CD4-positive, CD25-positive, alpha-beta regulatory T cell (primary cell): ENCODE data around the gene NPLOC4. TPM values are rescaled to one million over a fixed set of nuclear protein-coding genes. Genes with fewer than 3 reads are reported as not detected.
"Not testable (repeated sequence)": the region's sequence is repeated elsewhere in the genome, so short reads cannot be mapped to it uniquely, and the experiment has no call there.

Experiments
- ATAC-seq, 2 donors: fragments of 150-1000 bp; cut with Tn5 transposase; one replicate each; pipeline ENCODE4 v1.10.0; 2021; ENCODE audit warnings: low read depth in 2 of 2, moderate number of reproducible peaks in 2 of 2, moderate library complexity in 1 of 2
- DNase-seq, 3 donors: peaks; one replicate each; pipeline versions ENCODE4 v3.0.0 to v3.0.0-alpha.2; 2012 to 2022; ENCODE audit warnings: mixed read lengths in 1 of 3
- H3K27ac ChIP-seq: one replicate; pipeline ENCODE4 v1.7.0; 2013; ENCODE audit warnings: mild to moderate bottlenecking, low read length; ENCODE audit not compliant: insufficient read depth, poor library complexity, severe bottlenecking
- H3K27me3 ChIP-seq: one replicate; pipeline ENCODE4 v1.7.0; 2013; ENCODE audit warnings: low read length; ENCODE audit not compliant: control insufficient read depth, insufficient read depth
- H3K36me3 ChIP-seq: one replicate; pipeline ENCODE4 v1.7.0; 2013; ENCODE audit warnings: mild to moderate bottlenecking, low read length, moderate library complexity; ENCODE audit not compliant: control insufficient read depth, insufficient read depth
- H3K4me1 ChIP-seq: 2 replicates; pipeline ENCODE4 v1.7.0; 2013; ENCODE audit warnings: mild to moderate bottlenecking, low read length; ENCODE audit not compliant: insufficient read depth, control insufficient read depth, poor library complexity, severe bottlenecking
- H3K4me3 ChIP-seq: one replicate; pipeline ENCODE4 v1.7.0; 2013; ENCODE audit warnings: low read depth, mild to moderate bottlenecking, low read length, moderate library complexity
- H3K9me3 ChIP-seq, 2 experiments: 1 replicate in 1 of 2; 2 replicates in 1 of 2; pipeline ENCODE4 v1.7.0; 2013; ENCODE audit warnings: low read length in 2 of 2, mild to moderate bottlenecking in 1 of 2, moderate library complexity in 1 of 2; ENCODE audit not compliant: control insufficient read depth in 2 of 2
- H3K27ac Mint-ChIP-seq, 3 donors: one replicate each; pipeline ENCODE4 v1.8.0; 2020 to 2022; ENCODE audit warnings: mild to moderate bottlenecking in 3 of 3, mixed read lengths in 3 of 3, moderate library complexity in 2 of 3
- H3K27me3 Mint-ChIP-seq: one replicate; pipeline ENCODE4 v1.8.0; 2022; ENCODE audit warnings: mild to moderate bottlenecking, mixed read lengths
- H3K36me3 Mint-ChIP-seq: one replicate; pipeline ENCODE4 v1.8.0; 2020; ENCODE audit warnings: mixed read lengths
- H3K4me1 Mint-ChIP-seq, 4 donors: one replicate each; pipeline ENCODE4 v1.8.0; 2020 to 2022; ENCODE audit warnings: mixed read lengths in 4 of 4, mild to moderate bottlenecking in 1 of 4
- H3K4me3 Mint-ChIP-seq, 4 donors: one replicate each; pipeline ENCODE4 v1.8.0; 2020 to 2022; ENCODE audit warnings: mild to moderate bottlenecking in 4 of 4, mixed read lengths in 4 of 4, moderate library complexity in 3 of 4
- H3K9me3 Mint-ChIP-seq, 7 donors: one replicate each; pipeline ENCODE4 v1.8.0; 2020 to 2022; ENCODE audit warnings: mixed read lengths in 7 of 7, mild to moderate bottlenecking in 3 of 7, moderate library complexity in 2 of 7
- polyA plus RNA-seq, 4 donors: library from polyadenylated mRNA; unstranded; fragments of 300-500 nt; fragmentation: Illumina TruSeq; gene quantifications; one replicate each; pipeline ENCODE4 v1.2.3, GENCODE V29; 2021
- total RNA-seq: library from RNA; stranded (reverse); gene quantifications from one replicate; pipeline ENCODE4 v1.2.3, GENCODE V29; 2022

The NPLOC4 gene
- total and polyA plus RNA-seq, 5 donors from 2014 or later = 48.6 to 103 (median 51.9) TPM

DNA sequence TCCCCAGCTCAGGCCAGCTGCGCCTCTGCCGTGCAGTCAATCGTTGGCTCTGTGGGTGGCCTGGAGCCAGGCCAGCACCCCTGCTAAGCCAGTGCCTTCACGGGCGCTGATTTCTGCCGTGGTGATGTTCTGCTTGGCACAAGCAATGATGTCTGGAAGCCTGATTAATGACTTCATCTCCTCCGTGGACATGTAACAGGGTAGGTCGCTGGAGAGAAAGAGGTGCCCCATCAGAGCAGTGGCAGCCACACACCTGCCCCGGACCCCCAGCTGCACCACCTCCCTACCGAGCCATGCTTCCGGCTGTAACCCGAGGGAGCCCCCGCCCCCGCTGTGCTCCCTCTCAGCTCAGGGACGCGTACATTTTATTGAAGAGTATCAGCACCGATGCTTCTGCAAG, 44.8 kb upstream of the NPLOC4 start:
- Histone ChIP-seq H3K27me3 (no peaks in the 10 kb centered on the region), H3K9me3 (no peaks in the 10 kb centered on the region), H3K4me1 (peaks cover 25% of the 10 kb centered on the region), H3K4me3 (no peak overlapping the region), H3K36me3 (peaks cover 6% of the 10 kb centered on the region), H3K27ac (no peak overlapping the region)
- Mint-ChIP-seq H3K36me3 (peaks cover 8% of the 10 kb centered on the region), H3K9me3 (no peaks in the 10 kb centered on the region), H3K4me1 (peaks cover 5 to 44% (median 11%) of the 10 kb centered on the region in 4 donors), H3K27ac (no peak overlapping the region), H3K27me3 (no peaks in the 10 kb centered on the region), H3K4me3 (peak overlapping the region in 3 of 4 donors; percentile 8 to 99 (median 38))
- DNase-seq (no peak), ATAC-seq (no peak)

GRCh38 chr17:81680150-81680549, 43.2 kb upstream of the NPLOC4 start:
- Mint-ChIP-seq H3K9me3 (no peaks in the 10 kb centered on the region), H3K36me3 (peaks cover 3% of the 10 kb centered on the region), H3K4me1 (peaks cover 10 to 42% (median 11%) of the 10 kb centered on the region in 4 donors), H3K27me3 (no peaks in the 10 kb centered on the region), H3K27ac (no peak overlapping the region), H3K4me3 (peak overlapping the region in 2 of 4 donors; percentile 38 to 83)
- no peak for DNase-seq
- H3K27me3 ChIP-seq = no peaks in the 10 kb centered on the region
- peaks cover 18% of the 10 kb centered on the region for H3K4me1 ChIP-seq
- no peak overlapping the region for H3K4me3 ChIP-seq
- no peaks in the 10 kb centered on the region for H3K36me3 ChIP-seq
- no peak overlapping the region for H3K27ac ChIP-seq
- no peak for ATAC-seq
- no peaks in the 10 kb centered on the region for H3K9me3 ChIP-seq

DNA sequence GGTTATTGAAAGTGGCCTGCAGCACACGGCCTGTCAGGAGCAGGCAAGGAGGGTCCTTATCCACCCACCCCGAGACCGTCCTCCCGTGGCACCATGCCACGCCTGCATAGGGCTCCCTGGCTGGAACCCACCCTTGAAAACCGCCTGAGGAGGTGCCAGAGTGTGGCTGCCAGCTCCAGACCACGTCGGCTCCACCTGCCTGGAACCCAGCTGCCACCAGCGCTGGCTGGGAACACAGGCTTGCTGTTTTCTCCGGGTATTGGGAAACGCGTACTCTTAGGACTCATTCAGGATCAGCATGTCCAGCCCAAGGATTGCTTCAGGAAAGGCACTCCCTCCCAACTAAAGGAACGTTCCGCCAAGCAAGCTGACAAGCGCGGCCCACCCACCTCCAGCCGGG, 40.0 kb upstream of the NPLOC4 start:
- H3K4me1 ChIP-seq = no peaks in the 10 kb centered on the region
- Mint-ChIP-seq H3K27me3 (no peaks in the 10 kb centered on the region), H3K9me3 (no peaks in the 10 kb centered on the region), H3K27ac (no peak overlapping the region), H3K4me1 (peaks cover 0 to 19% (median 4%) of the 10 kb centered on the region in 4 donors), H3K36me3 (no peaks in the 10 kb centered on the region), H3K4me3 (no peak overlapping the region)
- ATAC-seq = no peak
- H3K27me3 ChIP-seq = no peaks in the 10 kb centered on the region
- DNase-seq = no peak
- H3K4me3 ChIP-seq = no peak overlapping the region
- no peak overlapping the region for H3K27ac ChIP-seq
- H3K9me3 ChIP-seq = no peaks in the 10 kb centered on the region
- peaks cover 17% of the 10 kb centered on the region for H3K36me3 ChIP-seq

- not testable (repeated sequence) for H3K27ac Mint-ChIP-seq, H3K36me3 Mint-ChIP-seq
- peak overlapping the region in 1 of 4 donors; percentile 12 for H3K4me3 Mint-ChIP-seq
Observed at GRCh38 chr17:81675515-81676221, 38.8 kb upstream of the NPLOC4 start.

DNA sequence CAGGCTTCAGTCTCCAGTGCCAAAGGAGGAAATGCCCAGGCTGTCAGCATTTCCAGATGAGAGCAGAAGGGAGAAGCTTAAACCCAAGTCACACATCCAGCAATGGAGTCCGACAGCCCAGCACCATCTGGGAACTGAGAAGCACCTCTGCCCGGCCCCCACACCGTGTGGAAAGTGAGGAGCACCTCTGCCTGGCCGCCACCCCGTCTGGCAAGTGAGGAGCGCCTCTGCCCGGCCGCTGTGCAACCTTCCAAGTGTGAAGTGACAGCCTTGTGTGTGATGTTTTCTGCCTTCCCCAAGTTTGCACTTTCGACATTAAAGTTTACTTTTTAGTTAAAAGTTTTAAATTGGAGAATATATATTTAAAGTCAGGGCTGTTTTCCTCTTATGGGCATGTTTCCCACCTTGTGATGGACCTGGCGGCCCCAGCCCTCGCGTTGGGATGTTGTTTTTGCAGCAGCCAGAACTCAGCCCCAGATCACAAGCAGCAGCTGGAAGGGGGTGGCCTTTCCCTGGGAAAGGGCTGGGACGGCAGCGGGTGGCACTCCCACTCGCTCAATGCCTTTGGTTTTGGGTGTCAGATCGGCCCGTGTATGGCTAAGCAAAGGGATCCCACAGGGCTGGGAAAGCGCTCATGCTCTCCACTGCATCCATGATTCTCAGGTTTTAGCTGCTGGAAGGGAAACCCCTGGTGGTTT, 36.8 kb upstream of the NPLOC4 start:
- no peaks in the 10 kb centered on the region for H3K9me3 Mint-ChIP-seq
- no peaks in the 10 kb centered on the region for H3K36me3 Mint-ChIP-seq
- ATAC-seq (no peak), DNase-seq (no peak)
- H3K9me3 ChIP-seq = no peaks in the 10 kb centered on the region
- H3K27me3 Mint-ChIP-seq = no peaks in the 10 kb centered on the region
- H3K27ac Mint-ChIP-seq = peak overlapping the region in 1 of 3 donors; percentile 63
- no peak overlapping the region for H3K27ac ChIP-seq
- no peaks in the 10 kb centered on the region for H3K4me1 ChIP-seq
- no peak overlapping the region for H3K4me3 ChIP-seq
- H3K36me3 ChIP-seq = peaks cover 43% of the 10 kb centered on the region
- no peaks in the 10 kb centered on the region for H3K27me3 ChIP-seq
- H3K4me1 Mint-ChIP-seq = peaks cover 0 to 15% (median 4%) of the 10 kb centered on the region in 4 donors
- H3K4me3 Mint-ChIP-seq = peak overlapping the region in 1 of 4 donors; percentile 21

More at GRCh38 chr17:81675515-81676221, 38.8 kb upstream of the NPLOC4 start:
- peaks cover 0 to 11% (median 4%) of the 10 kb centered on the region in 4 donors for H3K4me1 Mint-ChIP-seq
- peak in 1 of 3 donors; percentile 26 for DNase-seq
- H3K9me3 Mint-ChIP-seq, H3K4me3 ChIP-seq, H3K27me3 ChIP-seq, ATAC-seq, H3K4me1 ChIP-seq, H3K27ac ChIP-seq, H3K27me3 Mint-ChIP-seq, H3K9me3 ChIP-seq: not testable (repeated sequence)
- H3K36me3 ChIP-seq = peaks cover 27% of the 10 kb centered on the region

GRCh38 chr17:81672954-81673353, 36.0 kb upstream of the NPLOC4 start:
- ATAC-seq (no peak), DNase-seq (no peak)
- H3K4me3 ChIP-seq = no peak overlapping the region
- H3K27ac ChIP-seq = no peak overlapping the region
- H3K9me3 Mint-ChIP-seq = no peaks in the 10 kb centered on the region
- H3K9me3 ChIP-seq = no peaks in the 10 kb centered on the region
- peaks cover 43% of the 10 kb centered on the region for H3K36me3 ChIP-seq
- H3K4me1 Mint-ChIP-seq = peaks cover 6 to 21% (median 8%) of the 10 kb centered on the region in 4 donors
- no peaks in the 10 kb centered on the region for H3K27me3 ChIP-seq
- H3K27ac Mint-ChIP-seq = no peak overlapping the region
- no peak overlapping the region for H3K4me3 Mint-ChIP-seq
- H3K36me3 Mint-ChIP-seq = peaks cover 3% of the 10 kb centered on the region
- peaks cover 6% of the 10 kb centered on the region for H3K4me1 ChIP-seq
- no peaks in the 10 kb centered on the region for H3K27me3 Mint-ChIP-seq

DNA sequence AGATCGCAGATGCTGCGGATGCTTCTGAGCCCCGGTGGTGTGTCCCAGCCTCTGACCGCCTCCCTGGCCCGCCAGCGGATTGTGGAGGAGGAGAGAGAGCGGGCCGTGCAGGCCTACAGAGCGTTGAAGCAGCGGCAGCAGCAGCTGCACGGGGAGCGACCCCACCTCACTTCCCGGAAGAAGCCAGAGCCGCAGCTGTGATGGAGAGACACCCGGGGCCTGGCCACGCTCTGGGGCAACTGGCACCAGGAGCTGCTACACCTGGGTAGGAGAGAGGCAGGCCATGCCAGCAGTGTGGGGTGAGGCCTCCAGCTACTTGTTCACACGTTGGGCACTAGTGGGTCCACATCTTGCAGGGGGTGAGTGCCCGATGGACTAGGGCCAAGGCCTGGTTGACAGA, 35.6 kb upstream of the NPLOC4 start:
- H3K4me3 ChIP-seq = no peak overlapping the region
- no peak overlapping the region for H3K4me3 Mint-ChIP-seq
- no peaks in the 10 kb centered on the region for H3K27me3 Mint-ChIP-seq
- DNase-seq (no peak), ATAC-seq (no peak)
- peaks cover 10% of the 10 kb centered on the region for H3K4me1 ChIP-seq
- no peak overlapping the region for H3K27ac Mint-ChIP-seq
- H3K36me3 Mint-ChIP-seq = peaks cover 3% of the 10 kb centered on the region
- peaks cover 9 to 25% (median 12%) of the 10 kb centered on the region in 4 donors for H3K4me1 Mint-ChIP-seq
- no peaks in the 10 kb centered on the region for H3K27me3 ChIP-seq
- H3K27ac ChIP-seq = no peak overlapping the region
- no peaks in the 10 kb centered on the region for H3K9me3 ChIP-seq
- H3K36me3 ChIP-seq = peaks cover 43% of the 10 kb centered on the region
- H3K9me3 Mint-ChIP-seq = no peaks in the 10 kb centered on the region
